Left ventricle myocardium superior (tissue), 1 donor: ENCODE results near the gene EIPR1. TPM values are rescaled to one million over a fixed set of nuclear protein-coding genes. Genes with fewer than 3 reads are reported as not detected.
"Not testable (repeated sequence)": the region's sequence is repeated elsewhere in the genome, so short reads cannot be mapped to it uniquely, and the experiment has no call there.

Source experiments
- ATAC-seq: fragments of 200-7000 bp; cut with Tn5 transposase; one replicate; pipeline ENCODE4 v1.9.1; 2020; ENCODE audit warnings: mild to moderate bottlenecking, moderate library complexity
- DNase-seq: peaks from one replicate; pipeline ENCODE4 v3.0.0-alpha.2; 2020
- intact Hi-C: fragments of 100-400 bp; cut with micrococcal nuclease; formaldehyde crosslinking; loops from one replicate; pipeline ENCODE4 v1.11.0; 2022
- total RNA-seq: library from RNA; stranded (reverse); fragmentation: NEBNext Ultra II Directional; extraction: Animal tissue kit (Norgen Biotek cat#: 25700); gene quantifications from one replicate; pipeline ENCODE4 v1.2.1, GENCODE V29; 2021
- donor health status: DM: no; HTN: yes; CAD: no; lungs with severe emphysema.

The EIPR1 gene
- total RNA-seq, 1 donor from 2014 or later: 9.6 TPM

- intact Hi-C loops, ATAC-seq, DNase-seq: not testable (repeated sequence)
These were observed 93.6 kb downstream of the EIPR1 start for GRCh38 chr2:3283876-3284656.

GRCh38 chr2:3283206-3283605 lies 94.4 kb downstream of the EIPR1 start:
- ATAC-seq (no peak), DNase-seq (no peak)
- intact Hi-C loops: no loop called here

- DNase-seq: peak; percentile 79
- intact Hi-C loops: no loop called here
- ATAC-seq: peak; percentile 99
These were observed 95.3 kb downstream of the EIPR1 start for GRCh38 chr2:3282056-3282998.

GRCh38 chr2:3280683-3281520 lies 96.7 kb downstream of the EIPR1 start:
- DNase-seq: no peak
- no peak for ATAC-seq
- intact Hi-C loops: no loop called here

- ATAC-seq: no peak
- intact Hi-C loops: no loop called here
- DNase-seq: no peak
These were observed 97.4 kb downstream of the EIPR1 start for GRCh38 chr2:3280197-3280596.

GRCh38 chr2:3279236-3279960 lies 98.2 kb downstream of the EIPR1 start:
- intact Hi-C loops: no loop called here
- ATAC-seq: no peak
- DNase-seq: no peak

GRCh38 chr2:3278521-3279218 lies 98.9 kb downstream of the EIPR1 start:
- DNase-seq (no peak), ATAC-seq (no peak)
- intact Hi-C loops: no loop called here

- intact Hi-C loops: no loop called here
- ATAC-seq: no peak
- DNase-seq: no peak
These were observed 99.7 kb downstream of the EIPR1 start for GRCh38 chr2:3277748-3278520.

GRCh38 chr2:3277050-3277747 lies 100.4 kb downstream of the EIPR1 start:
- intact Hi-C loops: no loop called here
- DNase-seq: no peak
- no peak for ATAC-seq

- intact Hi-C loops: no loop called here
- ATAC-seq (no peak), DNase-seq (no peak)
These were observed 104.9 kb downstream of the EIPR1 start for GRCh38 chr2:3272761-3273160.

- no peak for DNase-seq
- ATAC-seq: no peak
- intact Hi-C loops: no loop called here
These were observed 107.5 kb downstream of the EIPR1 start for GRCh38 chr2:3270095-3270478.

GRCh38 chr2:3269425-3270094 lies 108.1 kb downstream of the EIPR1 start:
- ATAC-seq: no peak
- no peak for DNase-seq
- intact Hi-C loops: no loop called here

- intact Hi-C loops: no loop called here
- no peak for DNase-seq
- ATAC-seq: no peak
These were observed 109.0 kb downstream of the EIPR1 start for GRCh38 chr2:3268705-3269029.

- intact Hi-C loops: no loop called here
- DNase-seq (no peak), ATAC-seq (no peak)
These were observed 109.5 kb downstream of the EIPR1 start for GRCh38 chr2:3267869-3268704.

GRCh38 chr2:3266925-3267867 lies 110.4 kb downstream of the EIPR1 start:
- intact Hi-C loops: no loop called here
- ATAC-seq (no peak), DNase-seq (no peak)
